ENCODE data around the gene EIF4G3.
"Not testable (repeated sequence)": the region's sequence is repeated elsewhere in the genome, so short reads cannot be mapped to it uniquely, and the experiment has no call there.

EIF4G3 gene

GRCh38 chr1:20935717-20936116, 241.0 kb downstream of the EIF4G3 start:
- DNase-seq (ENCODE audit: low spot score) = no peak

DNA sequence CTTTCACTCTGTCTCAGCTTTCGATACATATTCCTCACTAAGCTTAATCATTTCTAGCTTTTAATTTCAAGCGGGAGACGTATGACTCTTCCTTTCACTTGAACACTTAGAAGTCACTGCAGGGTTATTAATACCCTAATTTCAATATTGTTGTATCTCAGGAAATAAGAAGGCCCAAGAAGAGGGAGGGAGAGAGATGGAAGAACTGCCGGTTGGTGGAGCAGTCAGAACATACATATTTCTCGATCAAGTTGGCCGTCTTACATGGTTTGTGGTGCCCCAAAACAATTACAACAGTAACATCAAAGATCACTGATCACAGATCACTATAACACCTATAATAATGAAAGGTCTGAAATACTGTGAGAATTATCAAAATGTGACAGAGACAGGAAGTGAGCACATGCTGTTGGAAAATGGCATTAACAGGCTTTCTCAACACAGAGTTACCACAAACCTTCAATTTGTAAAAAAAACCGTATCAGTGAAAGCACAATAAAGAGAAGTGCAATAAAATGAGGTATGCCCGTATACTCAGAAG, 244.2 kb downstream of the EIF4G3 start:
- DNase-seq (ENCODE audit: low spot score) = no peak

DNA sequence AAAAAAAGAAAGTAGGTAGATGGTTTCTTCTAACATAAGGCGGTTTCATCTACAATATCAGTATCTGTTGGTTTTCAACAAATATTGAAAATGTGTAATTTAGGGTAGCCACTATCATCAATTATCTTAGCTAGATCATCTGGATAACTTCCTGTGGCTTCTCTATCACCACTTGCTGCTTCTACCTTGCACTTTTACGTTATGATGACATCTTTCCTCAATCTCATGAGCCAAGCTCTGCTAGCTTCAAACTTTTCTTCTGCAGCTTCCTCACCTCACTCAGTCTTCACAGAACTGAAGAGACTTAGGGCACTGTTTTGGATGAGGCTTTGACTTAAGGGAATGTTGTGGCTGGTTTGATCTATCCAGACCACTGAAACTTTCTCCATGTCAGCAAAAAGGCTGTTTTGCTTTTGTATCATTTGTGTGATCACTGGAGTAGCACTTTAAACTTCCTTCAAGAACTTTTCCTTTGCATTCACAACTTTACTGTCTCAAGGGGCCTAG, 244.7 kb downstream of the EIF4G3 start:
- no peak for DNase-seq (ENCODE audit: low spot score)

- DNase-seq (ENCODE audit: low spot score) = no peak
Measured at GRCh38 chr1:20930427-20930826, 246.3 kb downstream of the EIF4G3 start.

GRCh38 chr1:20928146-20928545, 248.6 kb downstream of the EIF4G3 start:
- no peak for DNase-seq (ENCODE audit: low spot score)

- DNase-seq (ENCODE audit: low spot score) = no peak
Measured at GRCh38 chr1:20921285-20921684, 255.4 kb downstream of the EIF4G3 start.

- no peak for DNase-seq (ENCODE audit: low spot score)
Measured at GRCh38 chr1:20913242-20913641, 263.5 kb downstream of the EIF4G3 start.

DNA sequence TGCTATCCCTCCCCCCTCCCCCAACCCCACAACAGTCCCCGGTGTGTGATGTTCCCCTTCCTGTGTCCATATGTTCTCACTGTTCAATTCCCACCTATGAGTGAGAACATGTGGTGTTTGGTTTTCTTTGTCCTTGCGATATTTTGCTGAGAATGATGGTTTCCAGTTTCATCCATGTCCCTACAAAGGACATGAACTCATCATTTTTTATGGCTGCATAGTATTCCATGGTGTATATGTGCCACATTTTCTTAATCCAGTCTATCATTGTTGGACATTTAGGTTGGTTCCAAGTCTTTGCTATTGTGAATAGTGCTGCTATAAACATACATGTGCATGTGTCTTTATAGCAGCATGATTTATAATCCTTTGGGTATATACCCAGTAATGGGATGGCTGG, 269.2 kb downstream of the EIF4G3 start:
- not testable (repeated sequence) for DNase-seq (ENCODE audit: low spot score)

DNA sequence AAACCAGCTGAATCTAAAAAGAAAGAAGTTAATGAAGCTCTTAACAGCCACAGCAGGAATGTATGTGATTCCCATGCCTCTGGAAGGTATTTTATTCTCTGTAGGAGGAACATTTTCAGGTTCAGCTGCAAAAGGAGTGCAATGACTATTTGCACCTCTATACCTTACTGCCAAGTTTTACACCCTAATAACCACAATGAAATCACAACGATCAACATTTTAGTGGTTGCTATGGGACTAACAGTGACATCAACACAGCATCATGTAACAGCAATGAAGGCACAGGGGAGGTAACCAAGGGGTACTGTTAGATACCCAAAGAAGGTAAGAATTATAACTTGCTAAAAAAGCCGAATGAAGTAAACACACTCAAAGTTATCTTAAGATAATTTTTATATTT, 273.3 kb downstream of the EIF4G3 start:
- DNase-seq (ENCODE audit: low spot score) = no peak

- no peak for DNase-seq (ENCODE audit: low spot score)
Measured at GRCh38 chr1:20900056-20900455, 276.6 kb downstream of the EIF4G3 start.

DNA sequence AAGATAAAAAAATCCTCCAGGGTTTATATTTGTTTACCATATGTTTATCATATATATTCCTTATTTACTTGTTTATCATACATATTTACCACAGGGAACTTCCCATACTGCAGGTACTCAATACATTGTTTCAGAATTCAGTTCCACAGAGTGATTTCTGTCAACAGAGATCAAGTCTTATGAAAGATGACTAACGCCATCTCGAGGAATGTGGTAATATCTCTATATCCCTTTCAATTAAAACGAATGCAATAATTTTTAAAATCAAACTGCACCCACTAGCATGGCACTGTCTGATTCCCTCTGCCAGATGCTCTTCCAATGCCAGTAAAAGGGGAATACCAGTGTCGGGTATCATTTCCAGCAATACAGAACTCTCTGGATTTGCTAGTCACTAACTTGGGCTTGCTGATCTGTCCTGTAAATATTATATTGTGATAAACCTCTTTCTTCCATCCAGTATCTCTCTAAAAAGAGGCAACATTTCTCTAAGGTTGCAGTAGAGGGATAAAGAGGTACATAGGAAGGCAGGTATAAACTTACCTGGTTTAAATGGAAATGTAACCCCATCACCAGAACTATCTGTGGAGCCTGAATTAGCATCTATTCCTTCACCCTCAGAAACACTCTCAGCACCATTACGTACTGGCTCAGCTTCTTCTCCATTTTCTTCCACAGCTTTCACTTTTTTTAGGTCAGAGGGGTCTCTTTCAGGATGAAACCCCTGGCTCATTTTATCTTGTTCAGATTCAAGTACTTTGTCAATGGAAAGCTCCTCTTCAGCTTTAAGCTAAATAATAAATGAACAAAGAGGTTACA, 277.3 kb downstream of the EIF4G3 start:
- DNase-seq (ENCODE audit: low spot score) = no peak

DNA sequence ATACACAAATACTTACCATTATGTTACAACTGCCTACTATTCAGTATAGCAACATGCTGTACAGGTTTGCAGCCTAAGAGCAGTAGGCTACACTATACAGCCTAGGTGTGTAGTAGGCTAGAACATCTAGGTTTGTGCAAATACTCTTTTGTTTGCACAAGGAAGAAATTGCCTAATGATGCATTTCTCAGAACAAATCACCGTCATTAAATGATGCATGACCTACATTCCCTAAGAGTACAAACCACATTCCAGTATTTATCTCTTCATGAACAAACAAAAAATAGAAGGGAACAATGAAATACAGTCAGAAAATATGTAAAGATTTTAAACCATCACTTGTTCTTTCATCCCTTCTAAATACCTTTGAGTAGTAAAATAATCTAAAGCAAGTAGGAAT, 279.9 kb downstream of the EIF4G3 start:
- DNase-seq (ENCODE audit: low spot score) = no peak

- DNase-seq (ENCODE audit: low spot score) = no peak
Measured at GRCh38 chr1:20893931-20894330, 282.8 kb downstream of the EIF4G3 start.

DNA sequence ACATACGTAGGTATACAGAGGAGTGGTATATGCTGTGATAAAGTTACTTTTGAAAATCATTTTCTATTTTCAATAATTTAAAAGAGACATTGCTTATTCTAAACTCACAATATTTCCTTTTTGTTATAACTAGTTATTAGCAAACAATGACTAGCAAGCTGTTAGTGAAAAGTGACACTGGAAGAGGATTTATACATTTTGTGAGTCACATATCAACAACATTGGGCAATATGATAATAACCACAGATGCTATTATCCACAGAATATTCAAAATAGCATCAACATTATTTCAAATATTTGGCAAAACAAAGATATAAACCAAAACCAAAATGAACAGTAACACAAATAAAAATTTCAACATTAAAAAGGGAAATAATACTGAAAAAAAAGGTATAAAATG, 285.6 kb downstream of the EIF4G3 start:
- DNase-seq (ENCODE audit: low spot score) = no peak

- DNase-seq (ENCODE audit: low spot score) = no peak
Measured at GRCh38 chr1:20887246-20887645, 289.5 kb downstream of the EIF4G3 start.

GRCh38 chr1:20885121-20885520, 291.6 kb downstream of the EIF4G3 start:
- DNase-seq (ENCODE audit: low spot score) = no peak

- no peak for DNase-seq (ENCODE audit: low spot score)
Measured at GRCh38 chr1:20884513-20884912, 292.2 kb downstream of the EIF4G3 start.

- no peak for DNase-seq (ENCODE audit: low spot score)
Measured at GRCh38 chr1:20883766-20884165, 292.9 kb downstream of the EIF4G3 start.

DNA sequence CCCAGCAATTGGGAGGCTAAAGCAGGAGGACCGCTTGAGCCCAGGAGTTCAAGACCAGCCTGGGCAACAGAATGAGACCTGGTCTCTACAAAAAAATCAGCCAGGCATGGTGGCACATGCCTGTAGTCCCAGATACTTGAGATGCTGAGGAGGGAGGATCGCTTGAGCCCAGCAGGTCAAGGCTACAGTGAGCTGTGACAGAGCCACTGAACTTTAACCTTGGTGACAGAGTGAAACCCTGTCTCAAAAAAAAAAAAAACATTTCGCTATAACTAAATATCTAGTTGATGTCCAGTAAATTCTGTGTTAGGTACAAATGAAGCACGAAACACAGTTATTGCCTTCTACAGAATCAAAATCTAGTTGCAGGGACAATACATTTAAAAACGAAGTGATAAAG, 293.9 kb downstream of the EIF4G3 start:
- no peak for DNase-seq (ENCODE audit: low spot score)

GRCh38 chr1:20878799-20879198, 297.9 kb downstream of the EIF4G3 start:
- no peak for DNase-seq (ENCODE audit: low spot score)

GRCh38 chr1:20875198-20875973, 301.3 kb downstream of the EIF4G3 start:
- DNase-seq (ENCODE audit: low spot score) = no peak

- no peak for DNase-seq (ENCODE audit: low spot score)
Measured at GRCh38 chr1:20873311-20873710, 303.4 kb downstream of the EIF4G3 start.

GRCh38 chr1:20871419-20871818, 305.3 kb downstream of the EIF4G3 start:
- no peak for DNase-seq (ENCODE audit: low spot score)

Measured in cerebellar cortex (tissue), 1 donor.